Upper lobe of right lung (tissue), 1 donor: ENCODE results near the gene ZNF598. TPM values are rescaled to one million over a fixed set of nuclear protein-coding genes. Genes with fewer than 3 reads are reported as not detected.

Experiments
- ATAC-seq: fragments of 200-7000 bp; cut with Tn5 transposase; one replicate; pipeline ENCODE4 v1.9.1; 2020; ENCODE audit warnings: mild to moderate bottlenecking, moderate library complexity
- DNase-seq: peaks from one replicate; pipeline ENCODE4 v3.0.0-alpha.2; 2020
- H3K27ac ChIP-seq: fragments of 200-600 bp; one replicate; pipeline ENCODE4 v1.8.0; 2022
- H3K27me3 ChIP-seq: fragments of 200-600 bp; one replicate; pipeline ENCODE4 v1.8.0; 2022; ENCODE audit warnings: mild to moderate bottlenecking
- H3K36me3 ChIP-seq: fragments of 200-600 bp; one replicate; pipeline ENCODE4 v1.8.0; 2022
- H3K4me1 ChIP-seq: fragments of 200-600 bp; one replicate; pipeline ENCODE4 v1.8.0; 2022
- H3K4me3 ChIP-seq: fragments of 200-600 bp; one replicate; pipeline ENCODE4 v1.8.0; 2022; ENCODE audit warnings: mild to moderate bottlenecking
- H3K9me3 ChIP-seq: fragments of 200-600 bp; one replicate; pipeline ENCODE4 v1.8.0; 2022
- CTCF ChIP-seq: fragments of 200-600 bp; IDR thresholded peaks from one replicate; pipeline ENCODE4 v1.8.0; 2022; ENCODE audit warnings: antibody characterized with exemption
- intact Hi-C: fragments of 100-400 bp; cut with DNase I; formaldehyde crosslinking; loops from one replicate; pipeline ENCODE4 v1.11.0; 2022
- total RNA-seq: library from RNA; stranded (reverse); fragmentation: NEBNext Ultra II Directional; extraction: Animal tissue kit (Norgen Biotek cat#: 25700); gene quantifications from one replicate; pipeline ENCODE4 v1.2.1, GENCODE V29; 2021
- donor health status: DM: no; HTN: yes; CAD: no; lungs with severe emphysema.

ZNF598 gene
- total RNA-seq, 1 donor from 2014 or later = 38.2 TPM

GRCh38 chr16:2008631-2009163 is 924 bp downstream of the ZNF598 start:
- no peak for TF ChIP-seq CTCF
- Histone ChIP-seq H3K4me1 (peaks cover 55% of the 10 kb centered on the region), H3K9me3 (no peaks in the 10 kb centered on the region), H3K36me3 (no peaks in the 10 kb centered on the region), H3K27me3 (no peaks in the 10 kb centered on the region), H3K4me3 (peak overlapping the region; percentile 84), H3K27ac (peak overlapping the region; percentile 95)
- ATAC-seq = no peak
- intact Hi-C loops = no loop called here
- no peak for DNase-seq

DNA sequence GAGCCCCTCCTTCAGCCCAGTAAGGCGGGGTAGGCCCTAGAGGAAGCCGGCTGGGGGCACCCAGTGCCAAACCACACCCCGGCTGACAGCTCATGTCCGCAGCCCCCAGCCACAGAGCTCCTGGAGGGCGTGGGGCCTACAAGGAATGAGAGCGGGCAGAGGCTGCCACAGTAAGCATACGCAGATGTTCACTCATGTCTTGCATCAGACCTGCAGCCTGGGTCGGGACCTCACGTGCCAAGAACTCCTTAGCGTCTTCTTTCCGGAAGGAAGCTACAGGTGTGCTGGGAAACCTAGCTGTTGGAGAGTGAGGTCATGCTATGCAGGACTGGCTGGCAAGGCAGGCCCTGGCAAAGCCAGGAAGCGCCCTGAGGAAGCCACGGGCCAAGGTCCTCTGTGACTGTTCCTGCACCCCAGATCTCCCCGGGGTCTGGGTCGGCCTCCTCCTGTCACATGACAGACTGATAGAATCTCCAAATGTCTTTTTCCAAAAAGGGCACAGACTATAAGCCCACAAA is 1.6 kb downstream of the ZNF598 start:
- intact Hi-C loops = no loop called here
- Histone ChIP-seq H3K9me3 (no peaks in the 10 kb centered on the region), H3K27ac (peak overlapping the region; percentile 95), H3K36me3 (peaks cover 4% of the 10 kb centered on the region), H3K4me1 (peaks cover 60% of the 10 kb centered on the region), H3K27me3 (no peaks in the 10 kb centered on the region), H3K4me3 (peak overlapping the region; percentile 84)
- TF ChIP-seq CTCF = no peak
- ATAC-seq (no peak), DNase-seq (no peak)

- intact Hi-C loops = no loop called here
- peaks cover 60% of the 10 kb centered on the region for H3K4me1 ChIP-seq
- H3K36me3 ChIP-seq = peaks cover 12% of the 10 kb centered on the region
- H3K4me3 ChIP-seq = peak overlapping the region; percentile 84
- H3K27ac ChIP-seq = peak overlapping the region; percentile 95
- H3K9me3 ChIP-seq = no peaks in the 10 kb centered on the region
- H3K27me3 ChIP-seq = no peaks in the 10 kb centered on the region
- TF ChIP-seq CTCF = no peak
- DNase-seq (no peak), ATAC-seq (no peak)
Observed at GRCh38 chr16:2007081-2007836, 2.4 kb downstream of the ZNF598 start.

DNA sequence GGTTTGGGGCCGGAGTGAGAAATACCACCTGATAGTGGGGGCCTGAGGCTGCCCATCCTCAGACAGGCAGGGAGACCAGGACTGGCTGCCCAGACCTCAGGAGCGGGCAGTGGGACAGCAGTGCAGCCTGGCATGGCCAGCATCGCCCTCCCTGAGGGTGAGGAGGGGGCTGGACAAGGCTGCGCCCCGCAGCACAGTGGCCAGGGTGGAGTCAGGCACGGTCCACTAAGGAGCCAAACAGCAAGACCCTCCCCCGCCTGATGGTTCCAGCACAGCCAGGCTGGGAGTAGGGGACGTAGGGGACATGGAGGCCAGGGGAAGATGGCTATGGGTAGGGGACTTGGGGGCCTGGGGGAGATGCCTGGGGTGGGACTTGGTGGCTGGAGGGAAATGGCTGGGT is 3.3 kb downstream of the ZNF598 start:
- Histone ChIP-seq H3K4me1 (peaks cover 60% of the 10 kb centered on the region), H3K27ac (no peak overlapping the region), H3K9me3 (no peaks in the 10 kb centered on the region), H3K27me3 (no peaks in the 10 kb centered on the region), H3K4me3 (no peak overlapping the region), H3K36me3 (peaks cover 22% of the 10 kb centered on the region)
- no peak for DNase-seq
- no peak for ATAC-seq
- TF ChIP-seq CTCF = no peak
- intact Hi-C loops = no loop called here

DNA sequence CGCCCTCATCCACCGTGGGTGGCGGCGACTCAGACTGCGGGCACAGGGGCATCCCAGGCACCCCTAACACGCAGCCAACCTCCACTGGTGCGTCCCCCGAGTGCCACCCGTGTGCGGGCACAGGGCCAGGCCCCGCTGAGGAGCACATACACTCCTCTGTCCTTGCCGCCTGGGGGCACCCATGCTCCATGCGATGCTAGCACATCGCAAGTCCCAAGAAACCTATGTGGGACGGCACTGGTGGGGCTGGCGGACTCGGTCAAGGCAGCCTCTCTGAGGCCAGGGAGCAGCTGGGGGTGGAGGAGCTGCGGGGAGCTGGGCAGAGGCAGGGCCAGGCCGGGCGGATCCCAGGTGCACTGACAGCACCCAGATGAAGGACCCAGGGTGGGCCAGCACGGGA is 4.0 kb downstream of the ZNF598 start:
- Histone ChIP-seq H3K36me3 (peaks cover 28% of the 10 kb centered on the region), H3K4me3 (no peak overlapping the region), H3K4me1 (peaks cover 59% of the 10 kb centered on the region), H3K9me3 (no peaks in the 10 kb centered on the region), H3K27me3 (no peaks in the 10 kb centered on the region), H3K27ac (no peak overlapping the region)
- ATAC-seq (no peak), DNase-seq (peak; percentile 74)
- peak; percentile 26 for TF ChIP-seq CTCF
- intact Hi-C loops = no loop called here
